GM21447 (cell line): Measurements from ENCODE around the gene CYSTM1.
A peak's percentile ranks its signal among the peaks of the same experiment; 100 is the strongest.

Source experiments
- ATAC-seq: cut with Tn5 transposase; IDR thresholded peaks from one replicate; pipeline ENCODE4 v1.9.1; 2021; ENCODE audit not compliant: unreplicated experiment

Gene CYSTM1

GRCh38 chr5:140174465-140175366, at the start of gene CYSTM1:
CYSTM1 (plus strand) TSS chr5:140175188; CDS start chr5:140194466, 19,278 bp downstream.
- peak; percentile 83 for ATAC-seq

GRCh38 chr5:140125637-140126036, 49.4 kb upstream of the CYSTM1 start, which contains the start of gene IGIP:
IGIP (plus strand) TSS chr5:140125937; CDS start chr5:140128477, 2,540 bp downstream.
- ATAC-seq, result no peak

GRCh38 chr5:140126315-140127012, 48.5 kb upstream of the CYSTM1 start:
- ATAC-seq, result no peak

GRCh38 chr5:140128376-140128775, 46.6 kb upstream of the CYSTM1 start:
- ATAC-seq, result no peak

- no peak for ATAC-seq
Measured at GRCh38 chr5:140130949-140131733, 43.8 kb upstream of the CYSTM1 start.

GRCh38 chr5:140131967-140132409, 43.0 kb upstream of the CYSTM1 start:
- no peak for ATAC-seq

GRCh38 chr5:140133514-140134167, 41.3 kb upstream of the CYSTM1 start:
- ATAC-seq, result no peak

GRCh38 chr5:140134277-140134935, 40.6 kb upstream of the CYSTM1 start:
- no peak for ATAC-seq

GRCh38 chr5:140135127-140135526, 39.9 kb upstream of the CYSTM1 start:
- ATAC-seq, result no peak

GRCh38 chr5:140136624-140137023, 38.4 kb upstream of the CYSTM1 start:
- no peak for ATAC-seq

- no peak for ATAC-seq
Measured at GRCh38 chr5:140140435-140140834, 34.6 kb upstream of the CYSTM1 start.

- no peak for ATAC-seq
Measured at GRCh38 chr5:140141241-140141640, 33.7 kb upstream of the CYSTM1 start.

GRCh38 chr5:140142246-140142645, 32.7 kb upstream of the CYSTM1 start:
- no peak for ATAC-seq

GRCh38 chr5:140142856-140143255, 32.1 kb upstream of the CYSTM1 start:
- ATAC-seq, result no peak

- ATAC-seq, result peak; percentile 15
Measured at GRCh38 chr5:140143521-140144258, 31.3 kb upstream of the CYSTM1 start.

GRCh38 chr5:140145256-140145655, 29.7 kb upstream of the CYSTM1 start:
- ATAC-seq, result no peak

- ATAC-seq, result peak; percentile 60
Measured at GRCh38 chr5:140145818-140146522, 29.0 kb upstream of the CYSTM1 start.

- ATAC-seq, result no peak
Measured at GRCh38 chr5:140146523-140146842, 28.5 kb upstream of the CYSTM1 start.

GRCh38 chr5:140147460-140147859, 27.5 kb upstream of the CYSTM1 start:
- no peak for ATAC-seq
